Measurements from ENCODE around the gene TMEM255A.

DNA sequence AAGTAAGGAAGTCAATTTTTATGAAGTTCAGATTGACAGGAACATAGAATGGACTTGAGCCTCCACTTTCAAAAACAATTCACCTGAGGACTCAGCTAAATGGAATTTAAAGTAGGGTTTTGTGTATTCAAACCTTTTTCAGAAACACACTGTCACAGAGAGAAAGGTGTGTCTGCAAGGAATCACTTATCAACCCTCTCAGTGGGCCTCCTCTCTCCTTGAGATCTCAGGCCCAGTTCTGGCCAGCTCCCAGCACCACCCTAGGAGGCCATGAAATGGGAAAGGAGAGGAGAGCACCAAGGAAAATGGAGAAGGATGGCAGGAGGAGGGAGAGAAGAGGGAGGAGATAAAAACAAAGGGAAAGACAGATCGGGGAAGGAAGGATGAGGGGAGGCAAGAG is 28.6 kb downstream of the TMEM255A start:
- TF ChIP-seq, protein P1, sequence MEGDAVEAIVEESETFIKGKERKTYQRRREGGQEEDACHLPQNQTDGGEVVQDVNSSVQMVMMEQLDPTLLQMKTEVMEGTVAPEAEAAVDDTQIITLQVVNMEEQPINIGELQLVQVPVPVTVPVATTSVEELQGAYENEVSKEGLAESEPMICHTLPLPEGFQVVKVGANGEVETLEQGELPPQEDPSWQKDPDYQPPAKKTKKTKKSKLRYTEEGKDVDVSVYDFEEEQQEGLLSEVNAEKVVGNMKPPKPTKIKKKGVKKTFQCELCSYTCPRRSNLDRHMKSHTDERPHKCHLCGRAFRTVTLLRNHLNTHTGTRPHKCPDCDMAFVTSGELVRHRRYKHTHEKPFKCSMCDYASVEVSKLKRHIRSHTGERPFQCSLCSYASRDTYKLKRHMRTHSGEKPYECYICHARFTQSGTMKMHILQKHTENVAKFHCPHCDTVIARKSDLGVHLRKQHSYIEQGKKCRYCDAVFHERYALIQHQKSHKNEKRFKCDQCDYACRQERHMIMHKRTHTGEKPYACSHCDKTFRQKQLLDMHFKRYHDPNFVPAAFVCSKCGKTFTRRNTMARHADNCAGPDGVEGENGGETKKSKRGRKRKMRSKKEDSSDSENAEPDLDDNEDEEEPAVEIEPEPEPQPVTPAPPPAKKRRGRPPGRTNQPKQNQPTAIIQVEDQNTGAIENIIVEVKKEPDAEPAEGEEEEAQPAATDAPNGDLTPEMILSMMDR (IDR thresholded peaks at IDR 0.05) = no peak
- TF ChIP-seq POLR2A (IDR thresholded peaks at IDR 0.05) (no peak), EP300 (IDR thresholded peaks at IDR 0.05) (no peak)
